Stimulated activated CD4-positive, alpha-beta T cell treated with anti-CD3 and anti-CD28 coated beads, Interleukin-2, amount 100 ng/mL, for 4 hours (primary cell): Measurements from ENCODE around the gene PEAK3.
"Not testable (repeated sequence)": the region's sequence is repeated elsewhere in the genome, so short reads cannot be mapped to it uniquely, and the experiment has no call there.

Experiments used
- DNase-seq: peaks from one replicate; pipeline ENCODE4 v3.0.0-alpha.2; 2020; ENCODE audit warnings: low read depth

Gene PEAK3

DNA sequence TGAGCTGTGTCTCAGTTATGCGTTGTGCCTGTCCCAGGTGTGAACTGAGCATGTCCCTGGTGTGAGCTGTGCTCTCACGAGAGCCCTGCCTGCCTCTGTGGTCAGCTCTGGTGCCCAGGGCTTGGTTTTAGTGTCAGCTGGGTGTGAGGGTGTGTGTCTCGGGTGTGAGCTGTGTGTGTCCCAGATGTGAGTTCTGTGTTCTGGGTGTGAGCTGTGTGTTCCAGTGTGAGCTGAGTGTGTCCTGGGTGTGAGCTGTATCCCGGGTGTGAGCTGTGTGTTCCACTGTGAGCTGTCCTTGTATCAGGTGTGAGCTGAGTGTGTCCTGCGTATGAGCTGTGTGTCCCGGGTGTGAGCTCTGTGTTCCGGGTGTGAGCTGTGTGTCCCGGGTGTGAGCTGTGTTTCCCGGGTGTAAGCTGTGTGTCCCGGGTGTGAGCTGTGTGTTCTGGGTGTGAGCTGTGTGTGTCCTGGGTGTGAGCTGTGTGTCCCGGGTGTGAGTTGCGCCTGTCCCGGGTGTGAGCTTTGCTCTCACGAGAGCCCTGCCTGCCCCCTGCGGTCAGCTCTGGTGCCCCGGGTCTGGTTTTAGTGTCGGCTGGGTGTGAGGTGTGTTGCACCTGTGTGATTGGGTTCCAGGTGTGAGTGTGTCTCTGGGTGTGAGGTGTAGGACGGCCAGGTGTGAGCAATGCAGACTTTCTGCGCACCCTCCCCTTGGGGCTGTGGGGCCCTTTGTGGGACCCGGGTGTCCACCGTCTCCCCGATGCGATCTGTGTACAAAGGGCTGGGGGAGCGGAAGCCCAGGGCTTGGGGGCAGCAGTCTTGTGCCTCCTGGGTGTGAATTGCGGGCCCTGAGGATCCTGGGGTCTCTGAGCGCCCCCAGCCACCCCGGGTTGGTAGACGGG is 7.1 kb upstream of the PEAK3 start:
- DNase-seq = no peak

GRCh38 chr19:2288338-2288817 is 6.4 kb upstream of the PEAK3 start:
- no peak for DNase-seq

DNA sequence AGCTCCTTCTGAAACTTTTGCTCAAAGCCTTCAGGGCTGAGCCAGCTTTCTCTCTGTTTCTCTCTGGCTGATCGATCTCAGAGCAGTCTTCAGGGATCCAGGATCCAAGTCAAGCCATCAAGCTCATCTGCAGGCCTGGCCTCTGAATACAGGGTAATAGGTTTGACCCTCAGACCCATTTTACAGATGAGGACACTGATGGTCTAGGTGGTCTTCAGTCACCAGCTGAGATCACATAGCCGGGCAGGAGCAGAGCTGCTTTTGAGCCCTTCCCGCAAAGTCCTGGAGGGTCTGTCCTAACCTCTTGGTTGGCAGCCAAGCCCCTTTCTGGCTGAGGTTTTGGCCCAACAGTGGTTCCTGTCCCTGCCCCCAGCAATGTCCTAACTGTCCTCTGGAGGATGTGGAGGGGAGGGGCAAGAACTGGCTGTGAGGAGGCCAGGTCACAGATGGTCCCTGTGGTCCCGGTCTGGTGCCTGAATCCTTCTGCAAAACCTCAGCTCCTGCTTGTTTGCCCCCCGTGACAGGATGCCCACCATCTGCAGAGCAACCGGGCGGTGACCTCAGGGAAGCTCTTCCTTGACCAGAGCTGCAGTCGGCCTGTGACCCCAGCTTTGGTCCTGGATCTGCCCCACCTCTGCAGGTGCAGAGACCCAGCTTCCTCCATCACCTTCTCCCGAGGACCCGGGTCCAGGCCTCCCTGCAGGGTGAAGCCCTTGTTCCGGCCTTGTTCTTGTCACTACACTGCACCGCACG is 5.8 kb upstream of the PEAK3 start:
- DNase-seq = no peak

GRCh38 chr19:2286402-2287140 is 4.6 kb upstream of the PEAK3 start:
- no peak for DNase-seq

- no peak for DNase-seq
Measured at GRCh38 chr19:2283835-2284507, 2.0 kb upstream of the PEAK3 start.

DNA sequence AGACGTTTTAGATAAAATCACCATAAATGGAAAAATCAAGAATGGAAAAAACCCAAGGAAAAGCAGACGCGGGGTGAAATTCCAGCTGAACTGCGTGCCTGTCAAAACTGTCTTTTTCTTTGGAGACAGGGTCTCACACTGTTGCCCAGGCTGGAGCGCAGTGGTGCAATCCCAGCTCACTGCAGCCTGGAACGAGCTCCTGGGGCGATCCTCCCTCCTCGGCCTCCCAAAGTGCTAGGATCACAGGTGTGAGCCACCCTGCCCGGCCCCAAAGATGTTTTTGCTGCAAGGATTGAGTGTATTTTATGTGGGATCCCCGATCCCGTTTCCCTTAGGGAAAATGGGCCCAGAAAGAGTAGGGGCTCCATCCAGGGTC is 875 bp upstream of the PEAK3 start:
- DNase-seq = no peak

- not testable (repeated sequence) for DNase-seq
Measured at GRCh38 chr19:2281265-2282061, 512 bp downstream of the PEAK3 start.

DNA sequence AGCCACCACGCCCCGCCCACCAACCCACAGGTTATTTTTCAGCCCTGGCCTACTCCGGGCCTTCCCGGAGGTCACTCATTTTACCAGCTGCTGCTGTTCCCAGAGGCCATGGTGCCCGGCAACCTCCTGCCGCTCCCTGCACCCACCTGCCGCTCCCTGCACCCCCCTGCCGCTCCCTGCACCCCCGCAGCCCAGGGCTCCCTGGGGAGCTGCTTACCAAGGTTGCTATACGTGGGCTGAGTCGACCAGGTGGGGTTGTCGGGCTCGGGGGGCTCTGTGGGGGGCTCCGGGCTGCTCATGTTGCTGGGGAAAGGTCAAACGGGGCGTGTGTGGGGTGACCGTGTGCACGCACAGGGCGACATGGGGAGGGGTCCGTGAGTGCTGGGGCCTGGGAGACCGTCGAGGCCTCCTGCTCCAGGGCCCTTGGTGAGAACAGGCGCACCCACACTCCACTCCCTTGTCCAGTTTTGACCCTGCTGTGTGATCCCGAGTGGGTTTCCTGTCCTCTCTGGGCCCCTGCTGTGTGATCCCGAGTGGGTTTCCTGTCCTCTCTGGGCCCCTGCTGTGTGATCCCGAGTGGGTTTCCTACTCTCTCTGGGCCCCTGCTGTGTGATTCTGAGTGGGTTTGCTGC is 1.2 kb downstream of the PEAK3 start:
- no peak for DNase-seq

- DNase-seq = no peak
Measured at GRCh38 chr19:2278459-2279158, 3.4 kb downstream of the PEAK3 start.

- no peak for DNase-seq
Measured at GRCh38 chr19:2277138-2277537, 4.8 kb downstream of the PEAK3 start.

- DNase-seq = no peak
Measured at GRCh38 chr19:2276429-2276986, 5.5 kb downstream of the PEAK3 start.

- DNase-seq = no peak
Measured at GRCh38 chr19:2275588-2276428, 6.2 kb downstream of the PEAK3 start.

- no peak for DNase-seq
Measured at GRCh38 chr19:2274931-2275535, 6.9 kb downstream of the PEAK3 start.

DNA sequence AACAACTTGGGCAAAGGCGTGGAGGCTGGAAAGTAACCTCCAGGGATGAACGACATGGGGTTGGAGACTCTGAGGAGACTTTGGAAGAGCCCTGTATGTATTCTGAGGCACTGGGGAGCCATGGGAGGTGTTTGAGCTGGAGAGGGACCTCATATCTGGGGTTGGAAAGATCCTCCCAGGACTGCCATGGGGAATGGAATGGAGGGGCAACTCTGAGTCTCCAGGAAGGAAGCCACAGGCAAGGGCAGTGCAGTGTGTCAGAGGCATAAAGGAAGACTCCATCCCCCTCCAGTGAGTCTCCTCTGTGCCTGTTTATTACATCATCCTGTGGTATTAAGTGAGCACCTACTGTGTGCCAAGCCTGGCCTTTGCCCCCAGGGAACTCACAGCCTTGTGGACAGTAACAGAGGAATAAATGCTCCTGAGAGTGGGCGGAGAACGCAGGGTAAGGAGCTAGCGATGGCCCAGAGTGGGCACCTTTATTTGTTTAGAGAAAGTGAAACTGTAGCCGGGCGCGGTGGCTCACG is 7.7 kb downstream of the PEAK3 start:
- DNase-seq = no peak

- DNase-seq = no peak
Measured at GRCh38 chr19:2273356-2274184, 8.4 kb downstream of the PEAK3 start.

GRCh38 chr19:2271234-2272103 is 10.5 kb downstream of the PEAK3 start:
- DNase-seq = no peak
